ENCODE measurements around the gene C11orf65.
A peak's percentile ranks its signal among the peaks of the same experiment; 100 is the strongest.

C11orf65 gene

GRCh38 chr11:108467091-108467823 lies at the start of gene C11orf65:
TSS of gene C11orf65 (minus strand) at chr11:108467529. CDS start at chr11:108461559, 5,970 bp downstream.
- peak; percentile 78 for DNase-seq (ENCODE audit: low read depth)

- no peak for DNase-seq (ENCODE audit: low read depth)
These were observed 48.8 kb upstream of the C11orf65 start for GRCh38 chr11:108516125-108516524.

- no peak for DNase-seq (ENCODE audit: low read depth)
These were observed 45.4 kb upstream of the C11orf65 start for GRCh38 chr11:108512708-108513107.

- DNase-seq (ENCODE audit: low read depth) = peak; percentile 66
These were observed 44.6 kb upstream of the C11orf65 start for GRCh38 chr11:108511851-108512474.

GRCh38 chr11:108508653-108509593 lies 41.6 kb upstream of the C11orf65 start:
- no peak for DNase-seq (ENCODE audit: low read depth)

GRCh38 chr11:108501396-108501795 lies 34.1 kb upstream of the C11orf65 start:
- no peak for DNase-seq (ENCODE audit: low read depth)

- no peak for DNase-seq (ENCODE audit: low read depth)
These were observed 33.4 kb upstream of the C11orf65 start for GRCh38 chr11:108500721-108501120.

GRCh38 chr11:108500169-108500568 lies 32.8 kb upstream of the C11orf65 start:
- DNase-seq (ENCODE audit: low read depth) = no peak

- no peak for DNase-seq (ENCODE audit: low read depth)
These were observed 31.6 kb upstream of the C11orf65 start for GRCh38 chr11:108498816-108499408.

GRCh38 chr11:108498046-108498815 lies 30.9 kb upstream of the C11orf65 start, which contains the start of gene POGLUT3:
TSS of gene POGLUT3 (minus strand) at chr11:108498384. CDS start at chr11:108498366, 18 bp downstream.
- no peak for DNase-seq (ENCODE audit: low read depth)

- DNase-seq (ENCODE audit: low read depth) = peak; percentile 93
These were observed 30.2 kb upstream of the C11orf65 start for GRCh38 chr11:108497317-108498045.

- DNase-seq (ENCODE audit: low read depth) = no peak
These were observed 29.4 kb upstream of the C11orf65 start for GRCh38 chr11:108496643-108497256.

GRCh38 chr11:108495326-108495725 lies 28.0 kb upstream of the C11orf65 start:
- no peak for DNase-seq (ENCODE audit: low read depth)

GRCh38 chr11:108494182-108494581 lies 26.9 kb upstream of the C11orf65 start:
- DNase-seq (ENCODE audit: low read depth) = no peak

- no peak for DNase-seq (ENCODE audit: low read depth)
These were observed 24.6 kb upstream of the C11orf65 start for GRCh38 chr11:108491936-108492335.

GRCh38 chr11:108486828-108487227 lies 19.5 kb upstream of the C11orf65 start:
- no peak for DNase-seq (ENCODE audit: low read depth)

- no peak for DNase-seq (ENCODE audit: low read depth)
These were observed 19.0 kb upstream of the C11orf65 start for GRCh38 chr11:108486331-108486730.

GRCh38 chr11:108483163-108483562 lies 15.8 kb upstream of the C11orf65 start:
- DNase-seq (ENCODE audit: low read depth) = no peak

GRCh38 chr11:108474664-108475463 lies 7.5 kb upstream of the C11orf65 start:
- no peak for DNase-seq (ENCODE audit: low read depth)

Data from GM04503 (cell line).